Natural killer cell treated with Interleukin-12 subunit alpha and Interleukin-12 subunit beta and Interleukin-15 and Interleukin-18, amount 100 ng/mL, for 72 hours (primary cell): ENCODE measurements around the gene SYNGR1. TPM values are rescaled to one million over a fixed set of nuclear protein-coding genes. Genes with fewer than 3 reads are reported as not detected.

Experiments
- ATAC-seq, 2 donors: fragments of 150-1000 bp; cut with Tn5 transposase in 1 of 2; sonication (Bioruptor Pico), chemical (Tn5 transposase) in 1 of 2; 2 replicates each; pipeline ENCODE4 v1.10.0; 2021
- DNase-seq: peaks from one replicate; pipeline ENCODE4 v3.0.0; 2022; ENCODE audit warnings: low spot score
- H3K27ac Mint-ChIP-seq, 2 donors: 1 replicate in 1 of 2; 2 replicates in 1 of 2; pipeline ENCODE4 v1.8.0; 2022; ENCODE audit warnings: mixed read lengths in 2 of 2, mild to moderate bottlenecking in 1 of 2, moderate library complexity in 1 of 2
- H3K27me3 Mint-ChIP-seq, 2 donors: 1 replicate in 1 of 2; 2 replicates in 1 of 2; pipeline ENCODE4 v1.8.0; 2022; ENCODE audit warnings: mixed read lengths in 2 of 2
- H3K36me3 Mint-ChIP-seq: one replicate; pipeline ENCODE4 v1.8.0; 2022; ENCODE audit warnings: mixed read lengths
- H3K4me1 Mint-ChIP-seq, 2 donors: 1 replicate in 1 of 2; 2 replicates in 1 of 2; pipeline ENCODE4 v1.8.0; 2022; ENCODE audit warnings: low read depth in 2 of 2, mixed read lengths in 2 of 2, mild to moderate bottlenecking in 1 of 2
- H3K4me3 Mint-ChIP-seq: one replicate; pipeline ENCODE4 v1.8.0; 2022; ENCODE audit warnings: mixed read lengths
- H3K9me3 Mint-ChIP-seq: 2 replicates; pipeline ENCODE4 v1.8.0; 2022; ENCODE audit warnings: mixed read lengths
- total RNA-seq, 2 donors: library from RNA; stranded (reverse); gene quantifications; one replicate each; pipeline ENCODE4 v1.2.3, GENCODE V29; 2022

SYNGR1 gene
- total RNA-seq, 2 donors from 2014 or later = 1.1 to 2.0 TPM

DNA sequence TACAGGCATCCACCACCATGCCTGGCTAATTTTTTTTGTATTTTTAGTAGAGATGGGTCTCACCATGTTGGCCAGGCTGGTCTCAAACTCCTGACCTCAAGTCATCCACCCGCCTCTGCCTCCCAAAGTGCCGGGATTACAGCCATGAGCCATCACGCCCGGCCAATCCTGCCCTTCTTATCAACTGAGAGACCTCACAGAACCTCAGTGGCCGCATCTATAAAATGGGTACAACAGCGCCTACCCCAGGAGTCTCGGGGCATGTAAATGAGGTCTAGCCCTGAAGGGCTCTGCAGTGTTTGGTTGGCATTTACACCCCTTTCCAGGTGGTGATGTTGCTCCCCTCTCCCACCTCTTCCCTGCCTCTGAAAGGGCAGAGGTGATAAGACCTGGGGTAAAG is 11.7 kb downstream of the SYNGR1 start:
- no peaks in the 10 kb centered on the region for H3K36me3 Mint-ChIP-seq
- no peak overlapping the region for H3K4me3 Mint-ChIP-seq
- peaks cover 0 to 9% of the 10 kb centered on the region in 2 donors for H3K4me1 Mint-ChIP-seq
- H3K27me3 Mint-ChIP-seq = no peaks in the 10 kb centered on the region
- DNase-seq (peak; percentile 13), ATAC-seq (no peak)
- no peaks in the 10 kb centered on the region for H3K9me3 Mint-ChIP-seq
- no peak overlapping the region for H3K27ac Mint-ChIP-seq

DNA sequence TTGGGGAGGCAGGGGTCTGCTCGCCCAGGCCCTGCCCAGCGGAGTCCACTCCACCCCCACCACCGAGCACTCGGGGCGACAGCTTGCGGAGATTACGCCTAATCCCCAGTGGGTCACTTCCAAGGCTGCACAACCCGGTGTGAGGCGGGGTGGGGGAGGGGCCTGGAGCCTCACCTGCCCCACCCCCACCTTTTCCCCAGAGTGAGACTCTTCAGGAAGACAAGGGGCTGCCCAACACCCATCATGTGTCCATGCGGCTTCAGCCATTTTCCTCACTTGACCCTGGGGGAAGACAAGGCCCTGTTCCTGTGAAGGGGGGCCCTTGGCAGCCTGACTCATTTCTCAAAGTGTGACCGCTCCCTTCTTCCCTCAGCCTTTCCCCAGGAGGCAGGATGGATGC is 12.5 kb downstream of the SYNGR1 start:
- Mint-ChIP-seq H3K4me3 (no peak overlapping the region), H3K27me3 (no peaks in the 10 kb centered on the region), H3K4me1 (peaks cover 0 to 14% of the 10 kb centered on the region in 2 donors), H3K9me3 (no peaks in the 10 kb centered on the region), H3K27ac (no peak overlapping the region), H3K36me3 (no peaks in the 10 kb centered on the region)
- DNase-seq (peak; percentile 59), ATAC-seq (no peak)

DNA sequence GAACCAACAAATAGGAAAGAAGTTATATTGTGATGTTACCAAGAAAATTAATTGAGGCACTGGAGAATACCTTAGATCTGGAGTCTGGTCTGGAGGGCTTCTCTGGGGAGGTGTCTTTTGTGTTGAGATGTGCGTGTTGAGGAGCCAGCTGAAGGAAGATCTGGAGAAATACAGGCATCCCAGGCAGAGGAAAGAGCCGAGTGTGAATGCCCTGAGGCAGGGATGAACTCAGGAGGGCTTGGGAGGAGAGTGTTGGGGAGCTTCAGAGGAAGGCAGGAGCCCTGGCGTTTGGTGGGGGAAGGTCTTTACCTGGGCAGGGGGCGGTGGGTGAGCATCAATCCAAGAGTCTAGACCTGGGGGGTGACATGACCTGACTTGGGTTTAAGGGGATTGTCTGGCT is 13.1 kb downstream of the SYNGR1 start:
- Mint-ChIP-seq H3K4me3 (no peak overlapping the region), H3K36me3 (no peaks in the 10 kb centered on the region), H3K27ac (no peak overlapping the region), H3K9me3 (no peaks in the 10 kb centered on the region), H3K4me1 (peaks cover 0 to 16% of the 10 kb centered on the region in 2 donors), H3K27me3 (no peaks in the 10 kb centered on the region)
- ATAC-seq (no peak), DNase-seq (no peak)

DNA sequence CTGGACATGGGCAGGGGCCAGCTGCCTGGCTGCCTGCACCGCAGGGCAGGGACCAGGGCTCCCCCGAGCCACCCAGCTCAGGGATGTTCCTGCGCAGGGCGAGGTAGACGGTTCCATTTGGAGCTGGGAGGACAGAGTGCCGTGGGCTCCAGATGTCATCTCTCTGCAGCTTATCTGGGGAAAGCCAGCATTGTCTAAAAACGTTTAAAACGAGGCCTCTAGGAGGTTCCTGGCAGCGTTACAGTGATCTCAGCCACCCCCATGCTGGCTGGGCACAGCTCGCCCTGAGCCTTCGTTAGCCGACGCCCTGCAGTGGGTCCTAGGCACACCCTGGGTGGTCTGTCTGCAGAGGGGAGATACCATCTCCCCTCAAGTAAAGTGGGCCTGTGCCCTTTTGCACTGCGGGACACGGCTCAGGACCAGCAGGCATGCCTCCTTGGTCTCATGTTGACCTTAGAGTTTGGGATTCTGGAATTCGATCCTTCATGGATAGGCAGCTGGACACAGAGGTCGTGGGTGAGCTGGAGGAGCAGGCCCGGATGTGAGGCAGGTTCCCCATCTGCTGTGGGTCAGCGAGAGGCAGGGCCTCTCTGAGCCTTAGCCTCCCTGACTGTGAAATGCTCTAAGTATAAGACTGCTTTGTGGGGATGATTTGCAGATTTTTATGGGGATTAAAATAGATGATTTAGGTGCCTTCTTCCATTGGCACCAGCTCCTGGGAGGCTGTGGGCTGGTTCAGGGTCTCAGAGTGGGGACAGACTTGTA is 14.1 kb downstream of the SYNGR1 start:
- Mint-ChIP-seq H3K4me1 (peaks cover 0 to 21% of the 10 kb centered on the region in 2 donors), H3K4me3 (no peak overlapping the region), H3K27ac (peak overlapping the region in 1 of 2 donors; percentile 40), H3K9me3 (no peaks in the 10 kb centered on the region), H3K27me3 (no peaks in the 10 kb centered on the region), H3K36me3 (no peaks in the 10 kb centered on the region)
- ATAC-seq (no peak), DNase-seq (no peak)

DNA sequence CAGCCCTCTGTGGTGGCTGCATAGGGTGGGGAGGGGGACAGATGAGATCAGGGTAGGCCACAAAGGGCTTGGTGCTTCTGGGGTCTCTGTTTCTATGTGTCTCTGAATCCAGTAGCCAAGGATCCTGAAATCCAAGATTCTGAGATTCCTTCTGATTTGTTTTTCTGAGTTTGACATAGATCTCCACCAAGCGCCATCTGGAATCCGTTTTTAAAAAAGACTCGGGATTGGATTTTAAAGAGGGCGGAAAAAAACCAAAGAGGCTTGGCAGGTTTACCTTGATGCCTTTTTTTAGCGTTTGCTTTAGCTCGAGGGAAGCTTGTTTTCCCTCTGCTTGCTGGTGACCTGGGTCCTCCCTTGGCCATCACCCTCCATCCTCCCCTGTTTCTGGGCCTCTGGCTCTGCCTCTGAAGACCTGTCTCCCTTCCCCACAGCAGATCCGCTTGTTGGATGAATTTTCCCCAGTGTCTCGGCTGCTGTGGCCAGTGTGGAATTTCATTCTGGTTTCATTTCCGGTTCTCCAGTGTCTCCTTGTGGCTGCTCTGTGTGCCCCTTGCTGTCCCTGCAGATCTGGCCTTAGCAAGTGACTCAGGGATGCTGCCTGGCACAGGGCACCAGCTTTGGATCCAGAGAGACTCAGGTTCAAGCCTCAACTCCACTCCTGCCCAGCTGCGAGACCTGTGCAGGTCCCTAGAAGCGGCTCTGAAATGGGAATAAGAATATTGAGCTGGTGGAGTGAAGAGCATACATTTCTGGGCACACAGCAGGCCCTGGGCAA is 15.1 kb downstream of the SYNGR1 start:
- ATAC-seq (no peak), DNase-seq (no peak)
- no peaks in the 10 kb centered on the region for H3K9me3 Mint-ChIP-seq
- no peak overlapping the region for H3K4me3 Mint-ChIP-seq
- peaks cover 0 to 21% of the 10 kb centered on the region in 2 donors for H3K4me1 Mint-ChIP-seq
- H3K36me3 Mint-ChIP-seq = no peaks in the 10 kb centered on the region
- no peaks in the 10 kb centered on the region for H3K27me3 Mint-ChIP-seq
- H3K27ac Mint-ChIP-seq = no peak overlapping the region

DNA sequence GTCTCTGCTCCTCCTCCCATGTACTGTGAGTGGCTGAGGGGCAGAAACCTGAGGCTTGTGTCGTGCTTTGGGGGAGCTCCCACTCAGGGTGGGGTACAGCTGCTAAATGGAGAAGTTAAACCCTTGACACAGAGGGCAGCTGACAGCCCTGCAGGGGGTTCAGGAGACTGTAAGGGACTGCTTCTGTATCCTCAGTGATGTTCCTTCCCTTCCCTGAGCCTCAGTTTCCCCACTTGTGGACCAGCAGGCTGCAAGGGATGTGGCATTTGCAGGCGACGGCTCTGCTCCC is 15.6 kb downstream of the SYNGR1 start:
- no peaks in the 10 kb centered on the region for H3K9me3 Mint-ChIP-seq
- H3K27ac Mint-ChIP-seq = no peak overlapping the region
- H3K36me3 Mint-ChIP-seq = no peaks in the 10 kb centered on the region
- H3K27me3 Mint-ChIP-seq = no peaks in the 10 kb centered on the region
- H3K4me3 Mint-ChIP-seq = no peak overlapping the region
- peaks cover 0 to 21% of the 10 kb centered on the region in 2 donors for H3K4me1 Mint-ChIP-seq
- DNase-seq (no peak), ATAC-seq (no peak)

DNA sequence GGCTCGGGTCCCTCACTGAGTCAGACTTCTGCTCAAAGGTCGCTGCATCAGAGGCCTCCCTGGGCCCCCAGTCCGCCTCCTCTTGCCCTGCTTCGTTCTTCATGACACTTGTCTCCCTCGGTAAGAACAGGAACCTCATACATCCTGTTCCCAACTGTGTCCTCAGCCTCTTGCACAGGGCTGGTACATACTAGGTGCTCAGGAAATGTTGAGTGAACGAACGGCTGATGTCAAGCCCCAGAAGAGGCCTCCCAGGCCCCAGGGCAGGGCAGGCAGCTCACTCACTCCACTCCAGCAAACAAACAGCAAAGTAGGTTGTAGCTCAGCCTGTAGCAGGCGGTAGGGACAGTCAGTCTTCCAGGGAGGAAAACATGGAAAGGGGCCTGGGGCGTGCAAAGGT is 17.2 kb downstream of the SYNGR1 start:
- Mint-ChIP-seq H3K27ac (no peak overlapping the region), H3K36me3 (no peaks in the 10 kb centered on the region), H3K4me1 (peaks cover 0 to 21% of the 10 kb centered on the region in 2 donors), H3K27me3 (no peaks in the 10 kb centered on the region), H3K4me3 (no peak overlapping the region), H3K9me3 (no peaks in the 10 kb centered on the region)
- ATAC-seq = no peak
- DNase-seq = no peak

DNA sequence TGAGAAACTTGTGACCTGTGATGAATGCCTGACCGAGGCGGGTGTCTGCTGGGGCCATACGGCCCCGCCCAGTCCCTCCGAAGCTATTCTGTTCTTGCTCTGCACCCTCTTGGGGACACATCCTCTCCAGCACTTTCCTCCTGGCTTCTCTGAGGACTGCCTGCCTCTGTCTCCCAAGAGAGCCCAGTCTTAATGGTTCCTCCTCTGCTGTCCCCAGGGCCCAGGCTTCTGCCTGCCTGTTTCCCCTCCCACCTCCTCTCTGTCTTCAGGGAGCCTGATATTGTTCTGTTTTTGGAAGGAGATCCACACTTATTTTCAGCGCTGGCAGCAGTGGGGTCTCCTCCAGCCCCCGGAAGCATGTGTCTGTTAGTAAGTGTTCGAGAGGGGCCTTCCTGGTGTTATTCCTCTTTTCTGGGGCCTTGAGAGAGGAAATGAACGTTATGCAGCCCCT is 18.7 kb downstream of the SYNGR1 start:
- H3K4me1 Mint-ChIP-seq = peaks cover 0 to 17% of the 10 kb centered on the region in 2 donors
- H3K9me3 Mint-ChIP-seq = no peaks in the 10 kb centered on the region
- DNase-seq (no peak), ATAC-seq (no peak)
- peak overlapping the region in 1 of 2 donors; percentile 39 for H3K27ac Mint-ChIP-seq
- H3K36me3 Mint-ChIP-seq = no peaks in the 10 kb centered on the region
- H3K4me3 Mint-ChIP-seq = no peak overlapping the region
- no peaks in the 10 kb centered on the region for H3K27me3 Mint-ChIP-seq

DNA sequence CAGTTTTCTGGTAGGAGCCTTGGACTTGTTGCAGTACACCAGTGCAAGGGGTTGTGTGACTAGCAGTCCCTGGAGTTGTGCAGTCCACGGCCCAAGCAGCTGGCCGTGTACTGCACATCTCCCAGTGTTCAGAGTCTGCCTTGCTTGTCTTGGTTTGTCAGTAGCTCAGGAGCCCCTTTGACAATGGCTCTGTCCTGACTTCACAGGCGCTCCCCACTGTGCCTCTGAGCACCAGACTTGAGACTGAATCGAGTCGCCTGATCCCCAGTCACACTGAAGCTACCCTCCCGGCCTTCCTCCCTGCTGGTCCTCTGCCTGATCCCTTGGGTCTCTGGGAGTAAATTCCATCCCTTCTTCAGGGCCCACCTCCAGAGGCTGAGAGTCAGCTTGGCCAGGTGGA is 19.4 kb downstream of the SYNGR1 start:
- Mint-ChIP-seq H3K4me3 (no peak overlapping the region), H3K9me3 (no peaks in the 10 kb centered on the region), H3K36me3 (no peaks in the 10 kb centered on the region), H3K27ac (no peak overlapping the region), H3K27me3 (no peaks in the 10 kb centered on the region), H3K4me1 (peaks cover 0 to 15% of the 10 kb centered on the region in 2 donors)
- ATAC-seq (no peak), DNase-seq (no peak)

DNA sequence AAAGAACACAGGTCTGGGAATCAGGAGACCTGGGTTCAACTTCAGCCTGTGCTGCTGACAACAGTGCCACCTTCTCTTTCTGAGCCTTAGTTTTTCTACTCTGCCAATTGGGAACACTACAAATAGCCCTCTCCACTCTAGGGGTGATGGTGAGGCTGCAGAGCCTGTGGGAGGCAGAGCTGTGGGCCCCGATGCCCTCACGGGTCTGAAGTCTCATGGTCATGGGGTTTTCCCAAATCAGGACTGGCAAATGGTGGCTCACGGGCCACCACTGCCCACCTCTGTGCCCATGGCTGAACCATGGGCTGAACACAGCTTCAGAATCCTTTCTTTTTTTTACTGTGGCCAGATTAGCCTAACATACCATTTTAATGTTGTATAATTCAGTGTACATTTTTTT is 19.8 kb downstream of the SYNGR1 start:
- Mint-ChIP-seq H3K27me3 (no peaks in the 10 kb centered on the region), H3K27ac (no peak overlapping the region), H3K36me3 (no peaks in the 10 kb centered on the region), H3K4me1 (peaks cover 0 to 12% of the 10 kb centered on the region in 2 donors), H3K4me3 (no peak overlapping the region), H3K9me3 (no peaks in the 10 kb centered on the region)
- DNase-seq (no peak), ATAC-seq (no peak)

DNA sequence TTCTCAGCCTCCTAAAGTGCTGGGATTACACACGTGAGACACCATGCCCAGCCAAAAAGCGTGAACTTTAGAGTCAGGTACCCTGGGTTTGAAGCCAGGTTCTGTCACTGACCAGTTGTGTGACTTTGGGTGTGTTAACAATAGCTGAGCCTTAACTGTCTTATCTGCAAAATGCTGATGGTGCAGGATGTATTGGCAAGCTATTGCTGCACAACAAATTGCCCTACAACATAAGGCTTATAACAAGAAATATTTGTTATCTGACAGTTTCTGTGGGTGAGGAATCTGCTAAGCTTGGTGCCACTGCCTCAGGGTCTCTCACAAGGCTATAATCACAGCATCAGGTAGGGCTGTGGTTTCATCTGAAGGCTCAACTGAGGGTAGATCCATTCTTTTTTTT is 21.9 kb downstream of the SYNGR1 start:
- ATAC-seq = no peak
- Mint-ChIP-seq H3K4me3 (no peak overlapping the region), H3K27ac (no peak overlapping the region), H3K4me1 (peaks cover 0 to 11% of the 10 kb centered on the region in 2 donors), H3K9me3 (no peaks in the 10 kb centered on the region), H3K27me3 (no peaks in the 10 kb centered on the region), H3K36me3 (no peaks in the 10 kb centered on the region)
- peak; percentile 12 for DNase-seq

DNA sequence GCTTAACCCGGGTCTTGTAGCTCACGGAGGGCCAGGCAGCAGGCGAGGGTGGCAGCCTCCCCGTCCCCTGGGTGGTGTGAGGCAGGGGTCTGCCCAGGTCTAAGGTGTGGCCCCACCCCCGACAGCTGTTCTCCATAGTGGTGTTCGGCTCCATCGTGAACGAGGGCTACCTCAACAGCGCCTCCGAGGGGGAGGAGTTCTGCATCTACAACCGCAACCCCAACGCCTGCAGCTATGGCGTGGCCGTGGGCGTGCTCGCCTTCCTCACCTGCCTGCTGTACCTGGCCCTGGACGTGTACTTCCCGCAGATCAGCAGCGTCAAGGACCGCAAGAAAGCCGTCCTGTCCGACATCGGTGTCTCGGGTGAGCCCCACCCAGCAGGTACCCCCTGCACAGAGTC is 24.4 kb downstream of the SYNGR1 start:
- ATAC-seq (peak in 1 of 2 donors; percentile 18), DNase-seq (no peak)
- Mint-ChIP-seq H3K9me3 (no peaks in the 10 kb centered on the region), H3K27ac (no peak overlapping the region), H3K36me3 (no peaks in the 10 kb centered on the region), H3K27me3 (no peaks in the 10 kb centered on the region), H3K4me1 (no peaks in the 10 kb centered on the region), H3K4me3 (no peak overlapping the region)

DNA sequence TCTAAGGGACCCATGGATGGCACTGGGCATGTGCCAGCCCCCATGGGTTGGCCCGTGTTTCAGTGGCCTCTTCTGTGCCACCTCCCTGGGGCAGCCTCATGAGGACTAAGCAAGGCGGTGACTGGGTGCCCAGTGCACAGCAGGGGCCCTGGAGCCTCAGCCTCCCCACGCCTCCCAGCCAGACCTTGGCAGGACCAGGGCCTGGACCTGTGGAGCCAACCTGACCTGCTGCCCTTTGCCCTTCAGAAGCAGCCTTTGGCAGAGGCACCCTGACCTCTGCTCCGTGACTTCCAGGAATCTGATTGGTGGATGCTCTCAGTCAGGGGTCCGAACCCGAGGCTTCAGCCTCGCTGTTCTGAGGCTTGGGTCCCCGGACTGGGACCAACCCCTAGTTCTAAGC is 25.0 kb downstream of the SYNGR1 start:
- no peaks in the 10 kb centered on the region for H3K9me3 Mint-ChIP-seq
- H3K27ac Mint-ChIP-seq = no peak overlapping the region
- ATAC-seq (no peak), DNase-seq (no peak)
- H3K4me3 Mint-ChIP-seq = no peak overlapping the region
- H3K27me3 Mint-ChIP-seq = no peaks in the 10 kb centered on the region
- H3K36me3 Mint-ChIP-seq = no peaks in the 10 kb centered on the region
- H3K4me1 Mint-ChIP-seq = no peaks in the 10 kb centered on the region

DNA sequence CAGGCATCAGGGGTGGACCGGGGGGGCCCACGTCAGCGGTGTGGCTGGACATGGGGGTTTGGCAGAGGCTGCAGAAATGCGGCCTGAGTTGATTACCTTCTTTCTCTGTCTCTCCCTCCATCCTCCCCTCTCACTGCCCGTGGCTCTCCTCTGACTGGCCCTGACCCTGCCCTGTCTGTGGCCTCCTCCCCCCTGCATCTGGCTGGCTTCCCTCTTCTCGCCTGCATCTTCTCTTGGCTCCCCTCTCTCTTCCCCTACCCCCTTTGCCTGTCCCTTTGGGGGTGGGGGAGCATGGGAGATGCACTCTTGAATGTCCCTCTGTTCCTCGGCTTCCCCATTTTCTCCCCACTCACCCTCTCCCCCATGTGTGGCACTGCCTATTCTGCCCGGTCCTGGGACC is 25.9 kb downstream of the SYNGR1 start:
- Mint-ChIP-seq H3K36me3 (no peaks in the 10 kb centered on the region), H3K4me3 (no peak overlapping the region), H3K9me3 (no peaks in the 10 kb centered on the region), H3K27me3 (no peaks in the 10 kb centered on the region), H3K27ac (no peak overlapping the region), H3K4me1 (no peaks in the 10 kb centered on the region)
- ATAC-seq = no peak
- no peak for DNase-seq
